ENCODE measurements around the gene PRLR. TPM values are rescaled to one million over a fixed set of nuclear protein-coding genes. Genes with fewer than 3 reads are reported as not detected.

The PRLR gene
- total RNA-seq, 1 donor from 2014 or later: 5.7 TPM

GRCh38 chr5:35233121-35233520 lies 2.8 kb upstream of the PRLR start:
- H3K27me3 Mint-ChIP-seq: peaks cover 3% of the 10 kb centered on the region
- peaks cover 16% of the 10 kb centered on the region for H3K4me1 Mint-ChIP-seq (ENCODE audit: low read depth)
- peaks cover 1% of the 10 kb centered on the region for H3K36me3 Mint-ChIP-seq (ENCODE audit: insufficient read depth)
- H3K27ac Mint-ChIP-seq: no peak overlapping the region
- TF ChIP-seq, protein P1, sequence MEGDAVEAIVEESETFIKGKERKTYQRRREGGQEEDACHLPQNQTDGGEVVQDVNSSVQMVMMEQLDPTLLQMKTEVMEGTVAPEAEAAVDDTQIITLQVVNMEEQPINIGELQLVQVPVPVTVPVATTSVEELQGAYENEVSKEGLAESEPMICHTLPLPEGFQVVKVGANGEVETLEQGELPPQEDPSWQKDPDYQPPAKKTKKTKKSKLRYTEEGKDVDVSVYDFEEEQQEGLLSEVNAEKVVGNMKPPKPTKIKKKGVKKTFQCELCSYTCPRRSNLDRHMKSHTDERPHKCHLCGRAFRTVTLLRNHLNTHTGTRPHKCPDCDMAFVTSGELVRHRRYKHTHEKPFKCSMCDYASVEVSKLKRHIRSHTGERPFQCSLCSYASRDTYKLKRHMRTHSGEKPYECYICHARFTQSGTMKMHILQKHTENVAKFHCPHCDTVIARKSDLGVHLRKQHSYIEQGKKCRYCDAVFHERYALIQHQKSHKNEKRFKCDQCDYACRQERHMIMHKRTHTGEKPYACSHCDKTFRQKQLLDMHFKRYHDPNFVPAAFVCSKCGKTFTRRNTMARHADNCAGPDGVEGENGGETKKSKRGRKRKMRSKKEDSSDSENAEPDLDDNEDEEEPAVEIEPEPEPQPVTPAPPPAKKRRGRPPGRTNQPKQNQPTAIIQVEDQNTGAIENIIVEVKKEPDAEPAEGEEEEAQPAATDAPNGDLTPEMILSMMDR (IDR thresholded peaks at IDR 0.05; ENCODE audit: unreplicated experiment): no peak
- H3K4me3 Mint-ChIP-seq (ENCODE audit: low read depth): no peak overlapping the region
- DNase-seq (ENCODE audit: low spot score, unreplicated experiment): no peak
- peaks cover 5% of the 10 kb centered on the region for H3K9me3 Mint-ChIP-seq (ENCODE audit: low read depth)

DNA sequence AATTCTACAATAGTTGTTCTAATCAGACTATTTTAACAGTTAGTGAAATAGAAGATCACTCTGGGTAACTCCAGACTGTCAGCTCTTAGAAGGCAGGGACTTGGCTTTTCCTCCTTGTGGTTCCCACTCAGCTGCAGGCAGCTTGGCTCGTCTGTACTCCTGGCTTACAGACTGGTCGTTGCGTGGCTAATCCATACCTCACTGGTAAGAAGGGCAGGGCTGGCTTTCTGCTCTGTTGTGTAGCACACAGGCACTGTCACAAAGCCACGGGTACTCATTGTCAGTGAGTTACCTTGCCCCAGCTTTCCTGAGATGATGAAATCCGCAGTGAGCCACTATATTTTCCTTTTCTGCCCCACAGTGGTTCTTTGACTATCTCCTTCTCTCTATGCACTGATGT lies 1.8 kb upstream of the PRLR start:
- TF ChIP-seq, protein P1 (IDR thresholded peaks at IDR 0.05; ENCODE audit: unreplicated experiment): no peak
- no peak overlapping the region for H3K4me3 Mint-ChIP-seq (ENCODE audit: low read depth)
- H3K9me3 Mint-ChIP-seq (ENCODE audit: low read depth): no peaks in the 10 kb centered on the region
- no peaks in the 10 kb centered on the region for H3K36me3 Mint-ChIP-seq (ENCODE audit: insufficient read depth)
- H3K27ac Mint-ChIP-seq: no peak overlapping the region
- H3K4me1 Mint-ChIP-seq (ENCODE audit: low read depth): peaks cover 8% of the 10 kb centered on the region
- peaks cover 3% of the 10 kb centered on the region for H3K27me3 Mint-ChIP-seq
- no peak for DNase-seq (ENCODE audit: low spot score, unreplicated experiment)

- TF ChIP-seq, protein P1 (IDR thresholded peaks at IDR 0.05; ENCODE audit: unreplicated experiment): peak; percentile 62
- no peaks in the 10 kb centered on the region for H3K36me3 Mint-ChIP-seq (ENCODE audit: insufficient read depth)
- DNase-seq (ENCODE audit: low spot score, unreplicated experiment): peak; percentile 49
- H3K9me3 Mint-ChIP-seq (ENCODE audit: low read depth): no peaks in the 10 kb centered on the region
- peak overlapping the region; percentile 94 for H3K4me3 Mint-ChIP-seq (ENCODE audit: low read depth)
- peaks cover 9% of the 10 kb centered on the region for H3K4me1 Mint-ChIP-seq (ENCODE audit: low read depth)
- peak overlapping the region; percentile 85 for H3K27ac Mint-ChIP-seq
- peaks cover 8% of the 10 kb centered on the region for H3K27me3 Mint-ChIP-seq
Observed at GRCh38 chr5:35229076-35230037, 930 bp downstream of the PRLR start.

DNA sequence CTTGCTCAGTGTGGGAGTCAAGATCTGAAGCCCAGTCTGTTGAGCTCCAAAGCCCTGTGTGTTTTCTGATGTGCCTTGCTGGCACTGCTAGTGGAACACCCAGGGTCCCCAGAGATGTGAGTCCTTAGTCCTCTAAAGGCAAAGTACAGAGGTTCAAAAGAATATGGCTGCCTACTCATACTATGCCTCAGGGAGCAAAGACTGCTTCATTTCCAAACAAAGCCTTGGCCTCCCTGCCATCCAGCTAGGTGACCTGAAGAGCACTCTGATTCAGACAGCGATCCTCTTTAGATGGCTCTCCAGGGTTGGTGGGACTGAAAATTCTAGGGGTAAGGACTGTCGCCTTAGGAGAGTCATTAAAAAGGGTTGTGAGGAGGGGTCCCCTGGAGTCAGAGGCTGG lies 2.0 kb downstream of the PRLR start:
- Mint-ChIP-seq H3K36me3 (ENCODE audit: insufficient read depth) (no peaks in the 10 kb centered on the region), H3K4me1 (ENCODE audit: low read depth) (peaks cover 14% of the 10 kb centered on the region), H3K27ac (no peak overlapping the region), H3K4me3 (ENCODE audit: low read depth) (no peak overlapping the region), H3K9me3 (ENCODE audit: low read depth) (no peaks in the 10 kb centered on the region), H3K27me3 (peaks cover 8% of the 10 kb centered on the region)
- TF ChIP-seq, protein P1 (IDR thresholded peaks at IDR 0.05; ENCODE audit: unreplicated experiment): no peak
- no peak for DNase-seq (ENCODE audit: low spot score, unreplicated experiment)

DNA sequence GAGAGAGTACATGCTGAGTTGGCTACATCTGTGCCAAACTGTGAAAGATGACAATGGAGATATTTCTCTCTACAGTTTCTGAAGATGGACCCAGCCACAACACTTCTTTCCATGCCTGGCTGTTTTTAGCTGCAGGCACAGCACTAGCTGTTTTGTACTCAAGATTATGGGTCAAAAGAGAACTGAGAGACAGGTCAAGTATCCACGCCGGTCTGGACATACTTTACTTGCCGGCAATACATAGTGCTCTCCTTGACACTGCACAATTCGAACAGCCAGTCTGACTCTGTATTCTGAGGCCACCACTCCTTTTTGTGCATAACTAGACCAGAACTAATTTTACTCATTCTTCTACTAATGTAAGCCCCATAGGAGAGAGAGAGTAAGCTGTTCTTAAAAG lies 2.6 kb downstream of the PRLR start:
- DNase-seq (ENCODE audit: low spot score, unreplicated experiment): no peak
- H3K9me3 Mint-ChIP-seq (ENCODE audit: low read depth): no peaks in the 10 kb centered on the region
- H3K27ac Mint-ChIP-seq: no peak overlapping the region
- H3K4me3 Mint-ChIP-seq (ENCODE audit: low read depth): no peak overlapping the region
- TF ChIP-seq, protein P1 (IDR thresholded peaks at IDR 0.05; ENCODE audit: unreplicated experiment): no peak
- peaks cover 6% of the 10 kb centered on the region for H3K27me3 Mint-ChIP-seq
- no peaks in the 10 kb centered on the region for H3K36me3 Mint-ChIP-seq (ENCODE audit: insufficient read depth)
- peaks cover 13% of the 10 kb centered on the region for H3K4me1 Mint-ChIP-seq (ENCODE audit: low read depth)

Measured in progenitor cell of endocrine pancreas (in vitro differentiated cells).